ENCODE results near the gene ZBTB40. TPM values are rescaled to one million over a fixed set of nuclear protein-coding genes. Genes with fewer than 3 reads are reported as not detected.

Gene ZBTB40
- total RNA-seq, 1 experiment from 2014 or later = 20.4 TPM

GRCh38 chr1:22536506-22536905 lies 84.9 kb downstream of the ZBTB40 start:
- H3K27ac Mint-ChIP-seq (ENCODE audit: unreplicated experiment) = no peak overlapping the region
- H3K27me3 ChIP-seq (replicated peaks; ENCODE audit: control insufficient read depth, insufficient read depth, low read length) = no peaks in the 10 kb centered on the region
- CTCF ChIA-PET = no interaction called here

GRCh38 chr1:22537441-22538139 lies 85.9 kb downstream of the ZBTB40 start:
- Mint-ChIP-seq H3K4me1 (ENCODE audit: low read depth, unreplicated experiment) (no peaks in the 10 kb centered on the region), H3K4me3 (ENCODE audit: unreplicated experiment) (no peak overlapping the region), H3K9me3 (ENCODE audit: unreplicated experiment) (no peaks in the 10 kb centered on the region), H3K27ac (ENCODE audit: unreplicated experiment) (no peak overlapping the region), H3K36me3 (ENCODE audit: insufficient read depth, unreplicated experiment) (peaks cover 10% of the 10 kb centered on the region), H3K27me3 (ENCODE audit: insufficient read depth, unreplicated experiment) (no peaks in the 10 kb centered on the region)
- Histone ChIP-seq H3K9me3 (no peaks in the 10 kb centered on the region), H3K4me1 (no peaks in the 10 kb centered on the region), H3K27me3 (replicated peaks; ENCODE audit: control insufficient read depth, insufficient read depth, low read length) (no peaks in the 10 kb centered on the region), H3K36me3 (ENCODE audit: control insufficient read depth, insufficient read depth, low read length) (no peaks in the 10 kb centered on the region; the same call in 1 of the 2 replicates), H3K4me3 (ENCODE audit: low read depth, low read length) (no peak overlapping the region)
- intact Hi-C loops (cut with micrococcal nuclease; ENCODE audit: unreplicated experiment) = no loop called here
- ChIA-PET CTCF (no interaction called here), POLR2A (no interaction called here)
- DNase-seq = no peak
- BruUV-seq (replicated peaks) = no TSS peak
- no peak for TF ChIP-seq CTCF (IDR thresholded peaks at IDR 0.05; ENCODE audit: insufficient read depth in 1 of 2, low read depth in 1 of 2, low read length in 1 of 2, severe bottlenecking in 1 of 2, unreplicated experiment in 1 of 2)

More at GRCh38 chr1:22536506-22536905, 84.9 kb downstream of the ZBTB40 start:
- Mint-ChIP-seq H3K36me3 (ENCODE audit: insufficient read depth, unreplicated experiment) (peaks cover 14% of the 10 kb centered on the region), H3K27me3 (ENCODE audit: insufficient read depth, unreplicated experiment) (no peaks in the 10 kb centered on the region), H3K4me1 (ENCODE audit: low read depth, unreplicated experiment) (no peaks in the 10 kb centered on the region), H3K4me3 (ENCODE audit: unreplicated experiment) (no peak overlapping the region), H3K9me3 (ENCODE audit: unreplicated experiment) (no peaks in the 10 kb centered on the region)
- no peak overlapping the region for H3K4me3 ChIP-seq (ENCODE audit: low read depth, low read length)
- H3K9me3 ChIP-seq = no peaks in the 10 kb centered on the region
- intact Hi-C loops (cut with micrococcal nuclease; ENCODE audit: unreplicated experiment) = no loop called here
- no peaks in the 10 kb centered on the region for H3K4me1 ChIP-seq
- POLR2A ChIA-PET = no interaction called here
- DNase-seq = no peak
- no peaks in the 10 kb centered on the region; the same call in 1 of the 2 replicates for H3K36me3 ChIP-seq (ENCODE audit: control insufficient read depth, insufficient read depth, low read length)
- no TSS peak for BruUV-seq (replicated peaks)
- no peak for TF ChIP-seq CTCF (IDR thresholded peaks at IDR 0.05; ENCODE audit: insufficient read depth in 1 of 2, low read depth in 1 of 2, low read length in 1 of 2, severe bottlenecking in 1 of 2, unreplicated experiment in 1 of 2)

- no TSS peak for BruUV-seq (replicated peaks)
- Histone ChIP-seq H3K36me3 (ENCODE audit: control insufficient read depth, insufficient read depth, low read length) (no peaks in the 10 kb centered on the region), H3K27me3 (replicated peaks; ENCODE audit: control insufficient read depth, insufficient read depth, low read length) (no peaks in the 10 kb centered on the region), H3K9me3 (no peaks in the 10 kb centered on the region), H3K4me3 (ENCODE audit: low read depth, low read length) (no peak overlapping the region), H3K4me1 (no peaks in the 10 kb centered on the region)
- intact Hi-C loops (cut with micrococcal nuclease; ENCODE audit: unreplicated experiment) = loop anchor here (5.0 kb wide), 1 partner anchor 103 kb away; the partner anchor contains the start of gene C1QC
- Mint-ChIP-seq H3K36me3 (ENCODE audit: insufficient read depth, unreplicated experiment) (peaks cover 10% of the 10 kb centered on the region), H3K4me3 (ENCODE audit: unreplicated experiment) (no peak overlapping the region), H3K27ac (ENCODE audit: unreplicated experiment) (no peak overlapping the region), H3K4me1 (ENCODE audit: low read depth, unreplicated experiment) (no peaks in the 10 kb centered on the region), H3K27me3 (ENCODE audit: insufficient read depth, unreplicated experiment) (no peaks in the 10 kb centered on the region), H3K9me3 (ENCODE audit: unreplicated experiment) (no peaks in the 10 kb centered on the region)
- CTCF ChIA-PET = no interaction called here
- TF ChIP-seq CTCF (IDR thresholded peaks at IDR 0.05; ENCODE audit: insufficient read depth in 1 of 2, low read depth in 1 of 2, low read length in 1 of 2, severe bottlenecking in 1 of 2, unreplicated experiment in 1 of 2) = no peak
- DNase-seq = no peak
- POLR2A ChIA-PET = interaction anchor here (0.6 kb wide), 1 partner anchor 92 kb away, joined by 3 read pairs; no protein-coding TSS in a partner anchor
These were observed 88.0 kb downstream of the ZBTB40 start for GRCh38 chr1:22539510-22540118.
